Measurements from ENCODE around the gene PTPN14.

The PTPN14 gene

GRCh38 chr1:214332946-214333798, 218.2 kb downstream of the PTPN14 start:
- TF ChIP-seq SUZ12 (IDR thresholded peaks at IDR 0.05) = no peak
- ChIA-PET CTCF (interaction anchor here (0.6 to 9.8 kb wide), 27 partner anchors 11 to 847 kb away, joined by 3 to 151 read pairs (median 5); no protein-coding TSS in a partner anchor), POLR2A (interaction anchor here (1.7 kb wide), 1 partner anchor 251 kb away, joined by 5 read pairs; no protein-coding TSS in a partner anchor)
- peak; percentile 69 for DNase-seq (ENCODE audit: extremely low spot score)

GRCh38 chr1:214331827-214332423, 219.5 kb downstream of the PTPN14 start:
- POLR2A ChIA-PET = interaction anchor here (1.7 kb wide), 1 partner anchor 252 kb away, joined by 5 read pairs; no protein-coding TSS in a partner anchor
- CTCF ChIA-PET = interaction anchor here (0.5 to 9.8 kb wide), 36 partner anchors 9 to 512 kb away, joined by 3 to 151 read pairs (median 4); partner anchors contain the start of gene CENPF
- TF ChIP-seq ELF4 (IDR thresholded peaks at IDR 0.05) = no peak
- TF ChIP-seq FOXM1 (IDR thresholded peaks at IDR 0.05; ENCODE audit: borderline replicate concordance) = no peak
- TF ChIP-seq SP1 (IDR thresholded peaks at IDR 0.05) = no peak
- no peak for TF ChIP-seq ARNT (IDR thresholded peaks at IDR 0.05)
- TF ChIP-seq BHLHE40 (IDR thresholded peaks at IDR 0.05; ENCODE audit: borderline replicate concordance) = no peak
- TF ChIP-seq HDGF (IDR thresholded peaks at IDR 0.05; ENCODE audit: borderline replicate concordance) = no peak
- no peak for TF ChIP-seq FOXA1 (IDR thresholded peaks at IDR 0.05)
- TF ChIP-seq TARDBP (IDR thresholded peaks at IDR 0.05) = no peak
- TF ChIP-seq L3MBTL2 (conservative IDR thresholded peaks at IDR 0.05) = no peak
- TF ChIP-seq, protein P1, sequence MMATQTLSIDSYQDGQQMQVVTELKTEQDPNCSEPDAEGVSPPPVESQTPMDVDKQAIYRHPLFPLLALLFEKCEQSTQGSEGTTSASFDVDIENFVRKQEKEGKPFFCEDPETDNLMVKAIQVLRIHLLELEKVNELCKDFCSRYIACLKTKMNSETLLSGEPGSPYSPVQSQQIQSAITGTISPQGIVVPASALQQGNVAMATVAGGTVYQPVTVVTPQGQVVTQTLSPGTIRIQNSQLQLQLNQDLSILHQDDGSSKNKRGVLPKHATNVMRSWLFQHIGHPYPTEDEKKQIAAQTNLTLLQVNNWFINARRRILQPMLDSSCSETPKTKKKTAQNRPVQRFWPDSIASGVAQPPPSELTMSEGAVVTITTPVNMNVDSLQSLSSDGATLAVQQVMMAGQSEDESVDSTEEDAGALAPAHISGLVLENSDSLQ (IDR thresholded peaks at IDR 0.05) = no peak
- TF ChIP-seq LEF1 (IDR thresholded peaks at IDR 0.05; ENCODE audit: borderline replicate concordance) = no peak
- DNase-seq (ENCODE audit: extremely low spot score) = peak; percentile 86

GRCh38 chr1:214331180-214331579, 220.2 kb downstream of the PTPN14 start:
- no peak for DNase-seq (ENCODE audit: extremely low spot score)
- POLR2A ChIA-PET = interaction anchor here (1.7 kb wide), 1 partner anchor 253 kb away, joined by 5 read pairs; no protein-coding TSS in a partner anchor
- CTCF ChIA-PET = interaction anchor here (0.6 to 9.8 kb wide), 25 partner anchors 9 to 271 kb away, joined by 3 to 151 read pairs (median 5); partner anchors contain the start of gene CENPF
- TF ChIP-seq CTBP1 (IDR thresholded peaks at IDR 0.05; ENCODE audit: borderline replicate concordance) = no peak
- TF ChIP-seq SUZ12 (IDR thresholded peaks at IDR 0.05) = no peak
- no peak for TF ChIP-seq SP1 (IDR thresholded peaks at IDR 0.05)
- no peak for TF ChIP-seq L3MBTL2 (conservative IDR thresholded peaks at IDR 0.05)
- TF ChIP-seq BHLHE40 (IDR thresholded peaks at IDR 0.05; ENCODE audit: borderline replicate concordance) = no peak
- TF ChIP-seq FOXA1 (IDR thresholded peaks at IDR 0.05) = no peak
- no peak for TF ChIP-seq NFRKB (IDR thresholded peaks at IDR 0.05)
- no peak for TF ChIP-seq HDGF (IDR thresholded peaks at IDR 0.05; ENCODE audit: borderline replicate concordance)

DNA sequence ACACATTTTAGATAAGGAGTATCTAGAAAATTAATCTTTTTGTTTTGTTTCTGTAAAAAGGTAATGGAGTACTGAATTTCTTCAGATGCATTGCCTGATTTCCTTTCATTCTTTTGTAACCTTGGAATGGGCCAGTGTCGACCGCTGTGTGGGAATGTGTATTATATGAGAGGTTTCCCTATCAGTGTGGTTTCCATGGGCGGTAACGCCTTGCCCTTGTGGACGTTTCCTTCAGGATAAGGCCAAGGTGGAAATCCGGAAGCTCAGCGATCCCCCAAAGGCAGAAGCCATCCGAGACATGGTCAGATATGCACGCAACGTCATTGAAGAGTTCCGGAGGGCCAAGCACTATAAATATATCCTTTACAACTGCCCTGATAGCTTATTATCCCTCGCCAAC, 220.7 kb downstream of the PTPN14 start:
- ChIA-PET POLR2A (no interaction called here), CTCF (interaction anchor here (0.5 to 9.8 kb wide), 8 partner anchors 9 to 254 kb away, joined by 3 to 151 read pairs (median 7); no protein-coding TSS in a partner anchor)
- DNase-seq (ENCODE audit: extremely low spot score) = no peak
- TF ChIP-seq HDGF (IDR thresholded peaks at IDR 0.05; ENCODE audit: borderline replicate concordance) (no peak), FOXA1 (IDR thresholded peaks at IDR 0.05) (no peak), SUZ12 (IDR thresholded peaks at IDR 0.05) (no peak), LEF1 (IDR thresholded peaks at IDR 0.05; ENCODE audit: borderline replicate concordance) (no peak), FOXM1 (IDR thresholded peaks at IDR 0.05; ENCODE audit: borderline replicate concordance) (no peak), L3MBTL2 (conservative IDR thresholded peaks at IDR 0.05) (no peak), BHLHE40 (IDR thresholded peaks at IDR 0.05; ENCODE audit: borderline replicate concordance) (no peak), TARDBP (IDR thresholded peaks at IDR 0.05) (no peak), ZNF384 (IDR thresholded peaks at IDR 0.05) (no peak), ARNT (IDR thresholded peaks at IDR 0.05) (no peak), SP1 (IDR thresholded peaks at IDR 0.05) (no peak), NFRKB (IDR thresholded peaks at IDR 0.05) (no peak)
- TF ChIP-seq, protein P1 (IDR thresholded peaks at IDR 0.05) = no peak

DNA sequence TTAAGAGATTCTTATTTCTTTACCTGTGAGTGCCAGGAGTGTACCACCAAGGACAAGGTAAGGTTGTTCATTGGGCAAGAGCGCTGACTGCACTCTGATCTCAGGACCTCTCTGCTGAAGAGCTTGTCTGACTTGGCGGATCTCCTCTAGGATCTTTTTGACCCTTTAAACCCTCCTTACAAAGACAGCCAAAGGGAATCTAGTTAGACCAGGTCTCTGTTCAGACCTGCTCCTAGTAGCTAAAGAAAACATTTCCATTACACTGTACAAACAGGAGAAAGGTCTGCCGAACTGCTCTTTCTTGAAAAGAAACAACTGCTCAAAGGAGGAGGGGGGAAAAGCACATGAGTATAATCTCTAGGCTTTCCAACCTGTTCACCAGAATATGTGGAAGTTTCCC, 221.2 kb downstream of the PTPN14 start:
- ChIA-PET CTCF (interaction anchor here (0.5 to 9.8 kb wide), 6 partner anchors 8 to 255 kb away, joined by 3 to 151 read pairs (median 8); no protein-coding TSS in a partner anchor), POLR2A (no interaction called here)
- no peak for DNase-seq (ENCODE audit: extremely low spot score)
- no peak for TF ChIP-seq TARDBP (IDR thresholded peaks at IDR 0.05)
- TF ChIP-seq ARNT (IDR thresholded peaks at IDR 0.05) = no peak
- TF ChIP-seq SUZ12 (IDR thresholded peaks at IDR 0.05) = no peak
- TF ChIP-seq FOXA1 (IDR thresholded peaks at IDR 0.05) = no peak
- TF ChIP-seq FOXK2 (IDR thresholded peaks at IDR 0.05) = no peak
- TF ChIP-seq NFRKB (IDR thresholded peaks at IDR 0.05) = no peak
- TF ChIP-seq LEF1 (IDR thresholded peaks at IDR 0.05; ENCODE audit: borderline replicate concordance) = no peak
- TF ChIP-seq ELF4 (IDR thresholded peaks at IDR 0.05) = no peak
- no peak for TF ChIP-seq BHLHE40 (IDR thresholded peaks at IDR 0.05; ENCODE audit: borderline replicate concordance)
- TF ChIP-seq HDGF (IDR thresholded peaks at IDR 0.05; ENCODE audit: borderline replicate concordance) = no peak
- TF ChIP-seq ZNF384 (IDR thresholded peaks at IDR 0.05) = no peak
- TF ChIP-seq, protein P1 (IDR thresholded peaks at IDR 0.05) = no peak
- TF ChIP-seq L3MBTL2 (conservative IDR thresholded peaks at IDR 0.05) = no peak
- TF ChIP-seq CTBP1 (IDR thresholded peaks at IDR 0.05; ENCODE audit: borderline replicate concordance) = no peak
- TF ChIP-seq FOXM1 (IDR thresholded peaks at IDR 0.05; ENCODE audit: borderline replicate concordance) = no peak
